Measurements from ENCODE around the gene TARS2.

The TARS2 gene

GRCh38 chr1:150543500-150544143 lies 56.4 kb downstream of the TARS2 start:
- DNase-seq = no peak

GRCh38 chr1:150544204-150544603 lies 57.0 kb downstream of the TARS2 start:
- no peak for DNase-seq

GRCh38 chr1:150545486-150546032 lies 58.3 kb downstream of the TARS2 start:
- DNase-seq = no peak

GRCh38 chr1:150546294-150546937 lies 59.2 kb downstream of the TARS2 start:
- DNase-seq = no peak

- DNase-seq = no peak
Observed at GRCh38 chr1:150548324-150548631, 61.1 kb downstream of the TARS2 start.

- DNase-seq = peak; percentile 37
Observed at GRCh38 chr1:150548632-150549495, 61.6 kb downstream of the TARS2 start, which contains the start of gene ADAMTSL4. TSS of gene ADAMTSL4 (plus strand) at chr1:150549408. CDS start at chr1:150552289, 2,881 bp downstream.

- DNase-seq = no peak
Observed at GRCh38 chr1:150549496-150550221, 62.4 kb downstream of the TARS2 start.

- DNase-seq = no peak
Observed at GRCh38 chr1:150550222-150551050, 63.2 kb downstream of the TARS2 start.

- no peak for DNase-seq
Observed at GRCh38 chr1:150551051-150551783, 64.0 kb downstream of the TARS2 start.

GRCh38 chr1:150551784-150552127 lies 64.5 kb downstream of the TARS2 start:
- DNase-seq = no peak

- no peak for DNase-seq
Observed at GRCh38 chr1:150552128-150552910, 65.1 kb downstream of the TARS2 start.

GRCh38 chr1:150552911-150553289 lies 65.7 kb downstream of the TARS2 start:
- DNase-seq = no peak

GRCh38 chr1:150553392-150554085 lies 66.3 kb downstream of the TARS2 start:
- DNase-seq = no peak

GRCh38 chr1:150554086-150554452 lies 66.8 kb downstream of the TARS2 start:
- no peak for DNase-seq

- no peak for DNase-seq
Observed at GRCh38 chr1:150555198-150555970, 68.2 kb downstream of the TARS2 start.

- no peak for DNase-seq
Observed at GRCh38 chr1:150555971-150556865, 69.0 kb downstream of the TARS2 start.

GRCh38 chr1:150557065-150557600 lies 69.9 kb downstream of the TARS2 start:
- no peak for DNase-seq
